ENCODE results near the gene ACTG2.

DNA sequence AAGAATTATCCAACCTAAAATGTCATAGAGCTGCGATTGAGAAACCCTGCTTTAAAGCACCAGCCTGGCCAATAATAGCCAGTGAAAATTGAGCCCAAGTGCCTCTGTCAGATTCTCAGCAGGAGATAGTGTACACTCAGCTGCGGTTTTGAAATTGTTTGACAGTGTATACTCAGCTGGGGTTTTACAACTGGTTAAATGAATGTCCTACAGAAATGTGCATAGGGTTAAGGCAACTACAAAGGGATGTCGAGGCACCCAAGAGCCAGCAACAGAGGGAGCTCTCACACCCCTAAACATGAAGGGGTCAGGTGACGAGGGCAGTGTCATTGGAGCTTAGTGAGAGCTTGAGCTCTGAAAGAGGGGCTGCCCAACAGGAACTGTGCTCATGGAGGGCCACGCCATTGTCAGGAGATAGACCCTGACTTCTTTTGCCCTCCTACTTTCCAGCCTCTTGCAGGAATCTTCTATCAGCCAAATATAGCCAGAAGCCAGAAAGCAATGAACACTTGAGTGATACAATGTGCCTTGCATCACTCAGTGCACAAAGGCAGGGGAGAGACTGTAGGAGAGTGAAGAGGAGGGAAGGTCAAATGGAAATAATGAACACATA is 15.1 kb downstream of the ACTG2 start:
- TF ChIP-seq CTCF (IDR thresholded peaks at IDR 0.05 in 4 of 5, conservative IDR thresholded peaks at IDR 0.05 in 1 of 5) = no peak
- no peak for TF ChIP-seq POLR2A (IDR thresholded peaks at IDR 0.05)

All from gastrocnemius medialis (tissue), 4 donors.